ENCODE data around the gene MACROD2.
"Not testable (repeated sequence)": the region's sequence is repeated elsewhere in the genome, so short reads cannot be mapped to it uniquely, and the experiment has no call there.

MACROD2 gene
- total RNA-seq = 0 reads per million in 2 donors

GRCh38 chr20:13995086-13995665 lies at the start of gene MACROD2:
Gene MACROD2, plus strand, starts transcription at chr20:13995516.
- DNase-seq = no peak

GRCh38 chr20:13947719-13948118 lies 47.6 kb upstream of the MACROD2 start:
- no peak for DNase-seq

- DNase-seq = no peak
Observed at GRCh38 chr20:13953227-13953626, 42.1 kb upstream of the MACROD2 start.

GRCh38 chr20:13960119-13960518 lies 35.2 kb upstream of the MACROD2 start:
- no peak for DNase-seq

- DNase-seq = no peak
Observed at GRCh38 chr20:13960525-13960924, 34.8 kb upstream of the MACROD2 start.

GRCh38 chr20:13984211-13984610 lies 11.1 kb upstream of the MACROD2 start:
- no peak for DNase-seq

GRCh38 chr20:13990465-13990864 lies 4.9 kb upstream of the MACROD2 start, which contains the start of gene SEL1L2:
Gene SEL1L2, minus strand, starts transcription at chr20:13990614. Its CDS starts 80 bp downstream, at chr20:13990534.
- no peak for DNase-seq

- DNase-seq = no peak
Observed at GRCh38 chr20:13991311-13991710, 4.0 kb upstream of the MACROD2 start.

GRCh38 chr20:13991955-13992354 lies 3.4 kb upstream of the MACROD2 start:
- not testable (repeated sequence) for DNase-seq

- DNase-seq = no peak
Observed at GRCh38 chr20:13995841-13996240, 525 bp downstream of the MACROD2 start.

GRCh38 chr20:13996265-13996664 lies 949 bp downstream of the MACROD2 start:
- DNase-seq = no peak

- no peak for DNase-seq
Observed at GRCh38 chr20:14000917-14001316, 5.6 kb downstream of the MACROD2 start.

- no peak for DNase-seq
Observed at GRCh38 chr20:14005996-14006395, 10.7 kb downstream of the MACROD2 start.

- no peak for DNase-seq
Observed at GRCh38 chr20:14009208-14009607, 13.9 kb downstream of the MACROD2 start.

- no peak for DNase-seq
Observed at GRCh38 chr20:14012671-14013070, 17.4 kb downstream of the MACROD2 start.

- DNase-seq = no peak
Observed at GRCh38 chr20:14030991-14031390, 35.7 kb downstream of the MACROD2 start.

- DNase-seq = no peak
Observed at GRCh38 chr20:14033310-14033709, 38.0 kb downstream of the MACROD2 start.

GRCh38 chr20:14036567-14036966 lies 41.3 kb downstream of the MACROD2 start:
- DNase-seq = no peak

GRCh38 chr20:14044712-14045276 lies 49.5 kb downstream of the MACROD2 start:
- DNase-seq = not testable (repeated sequence)

- no peak for DNase-seq
Observed at GRCh38 chr20:14046534-14046933, 51.2 kb downstream of the MACROD2 start.

- DNase-seq = no peak
Observed at GRCh38 chr20:14049111-14049510, 53.8 kb downstream of the MACROD2 start.

- DNase-seq = no peak
Observed at GRCh38 chr20:14051454-14051853, 56.1 kb downstream of the MACROD2 start.

- no peak for DNase-seq
Observed at GRCh38 chr20:14055127-14055742, 59.9 kb downstream of the MACROD2 start.

- no peak for DNase-seq
Observed at GRCh38 chr20:14062171-14062570, 66.9 kb downstream of the MACROD2 start.
